HG03025 (cell line): Measurements from ENCODE around the gene RUNX3.
"Not testable (repeated sequence)": the region's sequence is repeated elsewhere in the genome, so short reads cannot be mapped to it uniquely, and the experiment has no call there.

Experiments
- ATAC-seq: cut with Tn5 transposase; IDR thresholded peaks from one replicate; pipeline ENCODE4 v1.9.1; 2021; ENCODE audit warnings: mild to moderate bottlenecking, moderate library complexity; ENCODE audit not compliant: unreplicated experiment, low FRiP score

RUNX3 gene

GRCh38 chr1:24915816-24916602 is 14.1 kb downstream of the RUNX3 start:
- ATAC-seq, result no peak

- ATAC-seq, result no peak
Observed at GRCh38 chr1:24914226-24915069, 15.6 kb downstream of the RUNX3 start.

- no peak for ATAC-seq
Observed at GRCh38 chr1:24913616-24914225, 16.4 kb downstream of the RUNX3 start.

GRCh38 chr1:24913274-24913604 is 16.8 kb downstream of the RUNX3 start:
- ATAC-seq, result no peak

DNA sequence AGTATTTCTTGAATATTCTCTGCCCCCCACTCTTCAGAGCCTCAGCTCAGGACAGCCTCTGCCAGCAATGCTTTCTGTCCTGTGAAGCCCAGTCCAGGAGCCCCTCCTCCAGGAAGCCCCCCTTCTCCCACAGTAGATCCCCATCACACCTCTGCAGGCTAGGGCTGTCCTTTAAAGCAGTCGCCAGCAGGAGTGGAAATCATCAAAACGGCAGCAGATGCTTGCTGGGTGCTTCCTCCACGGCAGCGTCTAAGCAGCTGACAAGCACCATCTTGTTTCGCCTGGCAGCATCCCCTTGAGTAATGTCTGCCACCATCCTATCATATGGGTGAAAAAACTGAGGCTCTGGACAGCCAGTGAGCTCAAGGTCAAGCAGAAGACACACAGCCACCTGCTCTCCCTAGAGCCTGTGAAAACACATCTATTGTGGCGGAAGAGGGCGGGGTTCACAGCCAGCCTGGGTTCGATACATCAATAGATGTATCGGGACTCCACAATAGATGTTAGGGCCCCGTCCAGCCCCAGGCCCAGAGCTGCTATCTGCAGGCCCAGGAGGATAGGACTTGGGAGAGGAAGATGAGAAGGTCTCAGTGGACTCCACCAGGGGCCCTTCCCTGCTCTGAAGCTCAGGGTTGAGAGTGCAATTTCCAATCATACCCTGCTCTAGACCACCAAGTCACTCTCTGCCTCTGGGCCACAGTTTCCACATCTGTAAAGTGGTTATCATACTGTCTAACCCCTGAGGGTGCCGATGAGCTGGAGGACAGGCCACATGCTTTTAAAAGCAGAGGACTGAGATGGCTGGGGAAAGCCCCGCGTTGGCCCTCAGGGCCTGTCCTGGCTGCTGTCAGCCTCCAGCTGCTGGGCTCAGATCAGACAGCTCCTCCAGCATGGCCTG is 17.5 kb downstream of the RUNX3 start:
- no peak for ATAC-seq

- no peak for ATAC-seq
Observed at GRCh38 chr1:24911651-24912155, 18.4 kb downstream of the RUNX3 start.

DNA sequence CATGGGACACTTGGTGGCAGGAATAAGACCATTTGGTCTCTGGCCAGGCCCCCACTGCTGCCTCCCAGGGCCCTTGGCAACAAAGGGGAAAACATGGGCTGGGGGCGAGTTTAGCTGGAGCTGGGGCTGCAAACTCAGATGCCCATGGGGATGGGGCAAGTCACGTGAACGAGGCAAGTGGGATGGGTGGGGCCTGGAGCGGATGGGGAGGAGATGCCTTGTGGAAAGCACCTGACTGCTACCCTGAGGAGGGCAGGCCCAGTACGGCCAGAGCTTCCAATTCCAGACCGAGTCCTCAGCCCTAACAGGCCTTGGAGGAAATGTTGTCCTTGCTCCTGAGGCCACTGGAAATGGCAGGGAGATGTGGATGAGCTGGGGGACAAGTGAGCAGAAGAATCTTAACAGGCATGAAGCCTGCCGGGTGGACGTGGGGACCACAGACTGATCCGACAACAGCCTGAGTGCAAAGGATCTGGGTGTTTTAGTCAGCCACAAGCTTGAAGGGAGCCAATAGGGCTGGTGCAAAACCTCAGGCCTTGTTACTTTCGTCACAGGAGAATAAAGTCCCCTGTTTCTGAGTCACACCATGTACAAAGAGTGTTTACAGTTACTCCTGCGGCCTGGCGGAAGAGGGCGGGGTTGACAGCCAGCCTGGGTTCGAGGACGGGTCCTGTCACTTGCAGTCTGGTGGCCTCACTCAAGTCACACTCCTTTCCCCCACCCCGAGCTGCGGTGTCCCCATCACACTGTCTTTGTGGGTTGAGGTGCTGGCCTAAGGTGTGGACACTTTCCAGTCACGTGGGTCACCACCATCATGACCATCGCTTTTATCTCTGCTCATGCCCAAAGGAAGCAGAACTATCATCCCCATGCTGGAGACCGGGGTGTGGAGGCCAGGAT is 19.1 kb downstream of the RUNX3 start:
- no peak for ATAC-seq

GRCh38 chr1:24910210-24910609 is 19.9 kb downstream of the RUNX3 start:
- ATAC-seq, result no peak

DNA sequence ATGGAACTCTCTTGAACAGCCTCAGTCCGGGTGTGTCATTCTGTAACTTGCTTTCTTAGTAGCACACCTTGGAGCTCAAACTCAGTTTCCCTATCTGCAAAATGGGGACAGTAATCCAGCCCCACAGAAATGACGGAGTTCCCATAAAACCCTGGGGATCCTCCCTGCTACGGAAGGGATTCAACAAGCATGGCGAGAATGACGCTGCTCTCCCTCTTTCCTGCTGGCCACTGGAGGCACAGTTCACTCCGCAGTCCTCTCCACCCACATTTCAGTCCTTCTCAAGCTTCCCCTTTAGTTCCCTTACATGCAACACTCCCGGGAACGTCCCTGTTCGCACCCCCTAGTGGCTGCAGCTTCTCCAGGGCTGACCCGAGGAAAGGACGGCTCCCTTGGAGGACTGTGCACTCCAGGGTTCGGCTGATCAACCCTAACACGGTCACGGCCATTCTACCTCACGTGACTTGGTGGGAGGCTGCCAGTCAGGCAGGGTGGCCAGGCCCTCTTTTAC is 20.6 kb downstream of the RUNX3 start:
- ATAC-seq, result no peak

- ATAC-seq, result no peak
Observed at GRCh38 chr1:24908591-24909259, 21.4 kb downstream of the RUNX3 start.

DNA sequence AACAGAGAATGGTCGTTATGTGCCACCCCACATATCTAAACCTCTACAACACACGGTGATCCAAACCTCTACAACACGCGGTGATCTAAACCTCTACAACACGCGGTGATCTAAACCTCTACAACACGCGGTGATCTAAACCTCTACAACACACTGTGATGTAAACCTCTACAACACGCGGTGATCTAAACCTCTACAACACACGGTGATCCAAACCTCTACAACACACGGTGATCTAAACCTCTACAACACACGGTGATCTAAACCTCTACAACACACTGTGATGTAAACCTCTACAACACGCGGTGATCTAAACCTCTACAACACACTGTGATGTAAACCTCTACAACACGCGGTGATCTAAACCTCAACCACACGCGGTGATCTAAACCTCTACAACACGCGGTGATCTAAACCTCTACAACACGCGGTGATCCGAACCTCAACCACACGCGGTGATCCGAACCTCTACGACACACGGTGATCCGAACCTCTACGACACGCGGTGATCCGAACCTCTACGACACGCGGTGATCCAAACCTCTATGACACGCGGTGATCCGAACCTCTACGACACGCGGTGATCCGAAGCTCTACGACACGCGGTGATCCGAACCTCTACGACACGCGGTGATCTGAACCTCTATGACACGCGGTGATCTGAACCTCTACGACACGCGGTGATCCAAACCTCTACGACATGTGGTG is 22.3 kb downstream of the RUNX3 start:
- ATAC-seq, result not testable (repeated sequence)

DNA sequence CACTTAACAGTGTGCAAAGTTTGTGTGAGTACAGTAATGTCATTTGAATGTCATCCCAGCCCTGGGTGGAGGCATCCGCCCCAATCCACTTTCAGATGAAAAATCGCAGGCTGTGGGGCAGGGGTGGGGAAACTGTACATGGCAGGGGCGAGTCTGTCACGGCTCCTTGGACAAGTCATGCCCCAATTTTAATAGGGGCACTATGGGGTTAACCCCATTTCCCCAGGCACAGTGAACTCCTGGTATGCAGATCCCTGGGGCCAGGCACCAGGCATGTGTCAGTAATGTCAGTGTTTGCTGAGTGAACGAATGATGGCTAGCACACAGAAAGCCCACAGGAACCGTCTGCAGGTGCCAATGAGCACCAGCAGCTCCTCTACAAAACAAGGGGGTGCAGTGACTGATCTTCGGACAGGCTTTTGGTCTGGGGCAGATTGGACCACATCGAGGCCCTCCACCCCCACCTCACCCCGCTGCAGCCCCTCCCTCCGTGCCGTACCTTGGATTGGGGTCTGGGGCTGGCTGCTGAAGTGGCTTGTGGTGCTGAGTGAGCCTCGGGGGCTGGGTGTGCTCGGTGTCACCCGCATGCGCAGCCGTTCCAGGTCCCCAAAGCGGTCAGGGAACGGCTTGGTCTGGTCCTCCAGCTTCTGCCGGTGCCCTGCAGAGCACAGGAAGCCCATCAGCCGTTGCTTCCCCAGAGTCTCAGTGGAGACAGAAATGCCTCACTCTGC is 23.2 kb downstream of the RUNX3 start:
- no peak for ATAC-seq

GRCh38 chr1:24905979-24906720 is 23.9 kb downstream of the RUNX3 start:
- ATAC-seq, result no peak

- ATAC-seq, result no peak
Observed at GRCh38 chr1:24905355-24905978, 24.6 kb downstream of the RUNX3 start.

GRCh38 chr1:24904731-24905354 is 25.2 kb downstream of the RUNX3 start:
- ATAC-seq, result no peak
